H1 (cell line): ENCODE results near the gene INSYN2A. TPM values are rescaled to one million over a fixed set of nuclear protein-coding genes. Genes with fewer than 3 reads are reported as not detected.
A peak's percentile ranks its signal among the peaks of the same experiment; 100 is the strongest.

ENCODE experiments used
- CTCF ChIA-PET: fragments of 300-600 bp; sonication (Branson Sonifier 250); formaldehyde crosslinking; loops from one replicate; lab custom pipeline; 2021; ENCODE audit not compliant: partially characterized antibody; lab: Charles Lee
- POLR2A ChIA-PET: fragments of 300-600 bp; sonication (Branson Sonifier 250); formaldehyde crosslinking; loops from one replicate; lab custom pipeline; 2021; ENCODE audit warnings: inconsistent platforms; ENCODE audit not compliant: partially characterized antibody; lab: Charles Lee
- DNase-seq, 2 experiments: peaks; one replicate each; pipeline versions ENCODE4 v3.0.0 to v3.0.0-alpha.2; 2010 to 2022; ENCODE audit warnings: low spot score in 2 of 2, low read depth in 1 of 2, mixed read lengths in 1 of 2
- FAIRE-seq: peaks from 2 replicates; lab custom pipeline; 2011; peaks lifted over from hg19 to GRCh38; lab: Jason Lieb, UNC
- H2AFZ ChIP-seq: 2 replicates; pipeline ENCODE4 v1.8.1; 2012; ENCODE audit warnings: low read length, inconsistent platforms
- H2AK5ac ChIP-seq: 2 replicates; pipeline ENCODE4 v1.6.1; 2013; ENCODE audit warnings: low read depth, low read length
- H2BK120ac ChIP-seq: replicated peaks from 2 replicates; pipeline ENCODE3; 2013; ENCODE audit warnings: low read depth, low read length, inconsistent platforms
- H2BK12ac ChIP-seq: 2 replicates; pipeline ENCODE4 v1.6.1; 2013; ENCODE audit warnings: low read depth, low read length
- H2BK15ac ChIP-seq: 2 replicates; pipeline ENCODE4 v1.6.1; 2013; ENCODE audit warnings: low read length
- H2BK20ac ChIP-seq: 2 replicates; pipeline ENCODE4 v1.6.1; 2013; ENCODE audit warnings: low read length
- H2BK5ac ChIP-seq: 2 replicates; pipeline ENCODE4 v1.6.1; 2013; ENCODE audit warnings: low read depth, low read length
- H3K14ac ChIP-seq: 2 replicates; pipeline ENCODE4 v1.6.1; 2013; ENCODE audit warnings: inconsistent platforms; ENCODE audit not compliant: insufficient read length
- H3K18ac ChIP-seq: 2 replicates; pipeline ENCODE4 v1.6.1; 2013; ENCODE audit warnings: low read length; ENCODE audit errors: extremely low read depth
- H3K23ac ChIP-seq: 2 replicates; pipeline ENCODE4 v1.6.1; 2013; ENCODE audit warnings: inconsistent platforms; ENCODE audit not compliant: insufficient read length
- H3K23me2 ChIP-seq: 2 replicates; pipeline ENCODE4 v1.6.1; 2013; ENCODE audit warnings: low read depth, low read length
- H3K27ac ChIP-seq: 2 replicates; pipeline ENCODE4 v1.6.1; 2011; ENCODE audit warnings: low read depth, low read length, inconsistent platforms
- H3K27me3 ChIP-seq, 4 experiments: replicated peaks in 1 of 4; 1 replicate in 1 of 4; 2 replicates in 3 of 4; pipeline versions ENCODE4 v1.6.1 to v1.8.1; 2011 to 2013; ENCODE audit warnings: low read length in 3 of 4, mild to moderate bottlenecking in 3 of 4, inconsistent platforms in 2 of 4, mixed read lengths in 2 of 4, moderate library complexity in 1 of 4; ENCODE audit not compliant: control insufficient read depth in 3 of 4, insufficient read depth in 3 of 4; ENCODE audit errors: extremely low read depth in 1 of 4
- H3K36me3 ChIP-seq, 4 experiments: 2 replicates each; pipeline versions ENCODE4 v1.6.1 to v1.8.1; 2011 to 2013; ENCODE audit warnings: mild to moderate bottlenecking in 4 of 4, low read length in 3 of 4, moderate library complexity in 2 of 4, control low read depth in 1 of 4, inconsistent platforms in 1 of 4; ENCODE audit not compliant: insufficient read depth in 4 of 4, control insufficient read depth in 2 of 4
- H3K4ac ChIP-seq: replicated peaks from 2 replicates; pipeline ENCODE3; 2013; ENCODE audit warnings: low read length, low read depth, mixed read lengths, inconsistent platforms; ENCODE audit not compliant: insufficient read length
- H3K4me1 ChIP-seq, 4 experiments: replicated peaks in 1 of 4; 1 replicate in 1 of 4; 2 replicates in 3 of 4; pipeline versions ENCODE4 v1.6.1 to v1.8.1; 2011 to 2013; ENCODE audit warnings: low read length in 3 of 4, inconsistent platforms in 2 of 4, mixed read lengths in 1 of 4; ENCODE audit not compliant: insufficient read depth in 4 of 4, control insufficient read depth in 3 of 4
- H3K4me2 ChIP-seq, 2 experiments: 2 replicates each; pipeline versions ENCODE4 v1.6.1 to v1.8.1; 2011 to 2013; ENCODE audit warnings: low read depth in 2 of 2, low read length in 2 of 2, control low read depth in 1 of 2, inconsistent platforms in 1 of 2, mild to moderate bottlenecking in 1 of 2; ENCODE audit not compliant: insufficient read depth in 1 of 2
- H3K4me3 ChIP-seq, 4 experiments: fragments of 200-600, 300-600 bp in 1 of 4; sonication (generic), shearing (Covaris generic), sonication (Bioruptor Twin) in 1 of 4; 2 replicates each; pipeline versions ENCODE4 v1.5.1 to v1.8.1; 2011 to 2016; ENCODE audit warnings: low read length in 4 of 4, low read depth in 3 of 4, control low read depth in 2 of 4, inconsistent platforms in 2 of 4, mild to moderate bottlenecking in 2 of 4, mixed read lengths in 1 of 4, moderate library complexity in 1 of 4; ENCODE audit not compliant: insufficient read depth in 2 of 4; ENCODE audit errors: extremely low read depth in 1 of 4
- H3K56ac ChIP-seq: replicated peaks from 2 replicates; pipeline ENCODE3; 2013; ENCODE audit warnings: low read depth, mild to moderate bottlenecking, mixed read lengths, low read length, inconsistent platforms; ENCODE audit not compliant: insufficient read length
- H3K79me1 ChIP-seq: 2 replicates; pipeline ENCODE4 v1.6.1; 2013; ENCODE audit warnings: low read depth, low read length, control low read depth
- H3K79me2 ChIP-seq, 2 experiments: 2 replicates each; pipeline versions ENCODE4 v1.6.1 to v1.8.1; 2012 to 2013; ENCODE audit warnings: low read length in 2 of 2, mild to moderate bottlenecking in 2 of 2, inconsistent platforms in 1 of 2; ENCODE audit not compliant: insufficient read depth in 2 of 2, control insufficient read depth in 1 of 2
- H3K9ac ChIP-seq, 4 experiments: replicated peaks in 1 of 4; 1 replicate in 1 of 4; 2 replicates in 3 of 4; pipeline versions ENCODE4 v1.6.1 to v1.8.1; 2011 to 2013; ENCODE audit warnings: low read depth in 3 of 4, low read length in 3 of 4, control low read depth in 2 of 4, mild to moderate bottlenecking in 2 of 4, moderate library complexity in 2 of 4, inconsistent platforms in 1 of 4; ENCODE audit errors: extremely low read depth in 1 of 4
- H3K9me3 ChIP-seq, 2 experiments: 2 replicates each; pipeline versions ENCODE4 v1.6.1 to v1.8.1; 2012 to 2013; ENCODE audit warnings: mild to moderate bottlenecking in 2 of 2, moderate library complexity in 2 of 2, control low read depth in 1 of 2, inconsistent platforms in 1 of 2, low read depth in 1 of 2, low read length in 1 of 2, mixed read lengths in 1 of 2; ENCODE audit not compliant: insufficient read depth in 2 of 2
- H4K20me1 ChIP-seq, 2 experiments: replicated peaks in 1 of 2; 2 replicates each; pipeline versions ENCODE3 to v1.8.1; 2011 to 2013; ENCODE audit warnings: inconsistent platforms in 2 of 2, low read length in 2 of 2, mild to moderate bottlenecking in 1 of 2; ENCODE audit not compliant: insufficient read depth in 2 of 2, control insufficient read depth in 1 of 2
- H4K5ac ChIP-seq: 2 replicates; pipeline ENCODE4 v1.6.1; 2013; ENCODE audit warnings: low read length, low read depth, mixed read lengths, inconsistent platforms; ENCODE audit not compliant: insufficient read length
- H4K8ac ChIP-seq: 2 replicates; pipeline ENCODE4 v1.8.0; 2013; ENCODE audit warnings: mild to moderate bottlenecking, moderate library complexity, low read length, inconsistent platforms; ENCODE audit not compliant: insufficient read depth; ENCODE audit errors: extremely low read depth
- H4K91ac ChIP-seq: replicated peaks from 2 replicates; pipeline ENCODE3; 2013; ENCODE audit warnings: low read length, mixed read lengths, inconsistent platforms; ENCODE audit not compliant: insufficient read length
- ATF2 ChIP-seq: IDR thresholded peaks from 2 replicates; pipeline ENCODE4 v1.6.1; 2012; ENCODE audit warnings: low read length, inconsistent platforms
- CBX5 ChIP-seq: fragments of 300-800, 300-1000 bp; sonication (generic); IDR thresholded peaks from 2 replicates; pipeline ENCODE4 v1.7.1; 2016; ENCODE audit warnings: antibody characterized with exemption, low read length, low read depth
- CHD2 ChIP-seq: IDR thresholded peaks from 2 replicates; pipeline ENCODE4 v1.6.1; 2012; ENCODE audit warnings: low read length, improper control_type of control experiment
- E2F6 ChIP-seq: IDR thresholded peaks from 2 replicates; pipeline ENCODE4 v1.6.1; 2012; ENCODE audit warnings: inconsistent platforms
- JUN ChIP-seq: IDR thresholded peaks from 2 replicates; pipeline ENCODE4 v1.6.1; 2011; ENCODE audit warnings: low read depth, mild to moderate bottlenecking, improper control_type of control experiment, low read length
- SIX5 ChIP-seq: IDR thresholded peaks from 2 replicates; pipeline ENCODE4 v1.6.1; 2011; ENCODE audit warnings: mild to moderate bottlenecking, low read depth, low read length
- SP1 ChIP-seq: IDR thresholded peaks from 2 replicates; pipeline ENCODE4 v1.6.1; 2011; ENCODE audit warnings: low read depth, low read length
- SP4 ChIP-seq: IDR thresholded peaks from 2 replicates; pipeline ENCODE4 v1.6.1; 2012; ENCODE audit warnings: low read length, inconsistent platforms
- YY1 ChIP-seq: IDR thresholded peaks from 2 replicates; pipeline ENCODE4 v1.6.1; 2011; ENCODE audit warnings: low read depth, mild to moderate bottlenecking, low read length
- WGBS, 2 experiments: shearing (Covaris generic) in 1 of 2; methylation state at CpG; one replicate each; pipeline versions ENCODE4 v1.1.6 to v1.1.7; 2013 to 2015; ENCODE audit warnings: low lambda C conversion rate in 2 of 2, mixed read lengths in 2 of 2, inconsistent platforms in 1 of 2, low coverage in 1 of 2, missing lambda C conversion rate in 1 of 2; ENCODE audit not compliant: insufficient replicate concordance in 2 of 2, insufficient coverage in 1 of 2, insufficient read length in 1 of 2; ENCODE audit errors: extremely low coverage in 1 of 2, missing lambda C conversion rate in 1 of 2; 5-methylcytosine and 5-hydroxymethylcytosine counted together
- polyA plus RNA-seq, 7 experiments: library from polyadenylated mRNA; depleted of rRNA in 3 of 7; stranded (reverse) in 5 of 7; unstranded in 2 of 7; fragments of >200 nt in 5 of 7; fragments of 200-250 nt in 2 of 7; gene quantifications; 1 replicate in 5 of 7; 2 replicates in 1 of 7; 4 replicates in 1 of 7; pipeline versions ENCODE4 v1.2.1 to v1.2.3, GENCODE V29; 2011 to 2013; ENCODE audit warnings: missing spikeins in 2 of 7, mixed read lengths in 2 of 7
- total RNA-seq: library from RNA; stranded (reverse); fragmentation: NEBNext Ultra II Directional; extraction: Animal tissue kit (Norgen Biotek cat#: 25700); gene quantifications from 2 replicates; pipeline ENCODE4 v1.2.1, GENCODE V29; 2021
- TF ChIP-seq, protein P1 (sequence below): IDR thresholded peaks from 2 replicates; pipeline ENCODE4 v1.6.1; 2011; ENCODE audit warnings: low read depth, mild to moderate bottlenecking, low read length; ENCODE audit not compliant: insufficient read depth

Gene INSYN2A
- total and polyA plus RNA-seq, 2 of the 8 experiments (the other 6 are each of a cell fraction or from before 2014, with no cell fraction given): 0.11 to 0.19 TPM

DNA sequence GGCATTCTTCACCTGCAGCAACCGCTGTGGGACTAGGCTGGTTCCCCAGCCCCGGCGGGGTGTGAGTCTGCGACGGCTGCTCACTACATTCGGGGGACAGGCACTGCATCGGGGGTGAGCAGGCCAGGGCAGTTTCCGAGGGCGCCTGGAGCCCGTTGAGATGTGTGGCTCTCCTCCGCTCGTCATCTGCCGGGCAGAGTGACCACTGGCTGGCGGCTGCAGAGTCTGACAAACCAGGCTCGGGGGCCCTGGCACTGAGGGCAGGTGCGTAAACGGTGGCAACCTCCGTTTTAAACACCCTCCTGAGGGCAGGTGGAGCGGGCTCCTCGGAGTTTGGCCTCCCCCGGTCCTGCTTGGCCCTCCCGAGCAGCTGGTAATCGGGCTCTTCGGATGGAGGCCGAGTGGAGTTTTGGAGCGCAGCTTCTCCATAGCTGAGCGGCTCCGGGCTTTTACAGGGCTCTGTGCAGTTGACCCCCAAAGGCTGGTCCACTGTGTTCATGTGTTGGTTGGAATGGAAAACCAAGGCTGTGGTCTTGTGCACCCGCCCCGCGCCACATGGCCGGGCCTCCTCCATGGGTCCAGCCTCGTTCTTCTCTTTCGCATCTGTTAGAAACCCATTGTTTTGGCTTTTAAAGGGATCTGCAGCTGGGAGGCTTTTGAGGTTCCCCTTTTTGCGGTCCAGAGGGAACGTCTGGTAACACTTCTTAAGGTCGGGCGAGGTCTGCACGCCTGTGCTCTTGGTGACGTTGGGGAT lies 20.9 kb downstream of the INSYN2A start:
- H3K4ac ChIP-seq: no peak overlapping the region
- H2AK5ac ChIP-seq: no peak overlapping the region
- H3K56ac ChIP-seq: no peak overlapping the region
- WGBS, 2 experiments: 92% methylated on average over 38 of the region's 40 CpGs; no CpG with 5 or more reads in 1 of the 2 experiments
- no peaks in the 10 kb centered on the region; the same call in 1 of the 2 replicates for H3K79me1 ChIP-seq
- H3K36me3 ChIP-seq: no peaks in the 10 kb centered on the region
- no peak overlapping the region for H4K5ac ChIP-seq
- POLR2A ChIA-PET: no interaction called here
- H3K14ac ChIP-seq: no peak overlapping the region
- no peaks in the 10 kb centered on the region for H3K4me1 ChIP-seq
- H3K79me2 ChIP-seq: no peaks in the 10 kb centered on the region
- H4K8ac ChIP-seq: peak overlapping the region; percentile 43; the same call in 1 of the 2 replicates
- no peak overlapping the region for H2BK5ac ChIP-seq
- CTCF ChIA-PET: interaction anchor here (1.0 kb wide), 1 partner anchor 519 kb away, joined by 3 read pairs; no protein-coding TSS in a partner anchor
- no peak for FAIRE-seq
- H2BK120ac ChIP-seq: no peak overlapping the region
- DNase-seq: no peak
- no peak overlapping the region for H2BK12ac ChIP-seq
- H3K27ac ChIP-seq: no peak overlapping the region; the same call in 1 of the 2 replicates
- H3K23ac ChIP-seq: no peak overlapping the region
- H3K4me3 ChIP-seq: no peak overlapping the region
- no peaks in the 10 kb centered on the region for H3K23me2 ChIP-seq
- H3K9me3 ChIP-seq: no peaks in the 10 kb centered on the region
- H3K4me2 ChIP-seq: no peak overlapping the region
- H4K91ac ChIP-seq: no peak overlapping the region
- no peak overlapping the region for H2BK20ac ChIP-seq
- H3K9ac ChIP-seq: no peak overlapping the region
- no peak overlapping the region for H2AFZ ChIP-seq
- H3K27me3 ChIP-seq: no peaks in the 10 kb centered on the region
- no peak overlapping the region for H3K18ac ChIP-seq
- peaks cover 0 to 3% of the 10 kb centered on the region in 2 experiments for H4K20me1 ChIP-seq
- no peak overlapping the region for H2BK15ac ChIP-seq
- no peak for TF ChIP-seq ATF2
- TF ChIP-seq CHD2: no peak
- TF ChIP-seq, protein P1, sequence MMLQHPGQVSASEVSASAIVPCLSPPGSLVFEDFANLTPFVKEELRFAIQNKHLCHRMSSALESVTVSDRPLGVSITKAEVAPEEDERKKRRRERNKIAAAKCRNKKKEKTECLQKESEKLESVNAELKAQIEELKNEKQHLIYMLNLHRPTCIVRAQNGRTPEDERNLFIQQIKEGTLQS: no peak
- no peak for TF ChIP-seq SP4
- TF ChIP-seq JUN: no peak
- TF ChIP-seq SIX5: no peak
- no peak for TF ChIP-seq YY1
- no peak for TF ChIP-seq CBX5
- no peak for TF ChIP-seq E2F6
- no peak for TF ChIP-seq SP1
